ENCODE data around the gene SORL1.

- no peak for TF ChIP-seq EP300 (IDR thresholded peaks at IDR 0.05; ENCODE audit: borderline replicate concordance)
- TF ChIP-seq CEBPB (IDR thresholded peaks at IDR 0.05), result no peak
- no peak for TF ChIP-seq USF1 (IDR thresholded peaks at IDR 0.05)
- TF ChIP-seq TEAD4 (IDR thresholded peaks at IDR 0.05), result no peak
- TF ChIP-seq TCF12 (IDR thresholded peaks at IDR 0.05; ENCODE audit: low read depth), result no peak
- no peak for TF ChIP-seq MAX (IDR thresholded peaks at IDR 0.05)
- TF ChIP-seq TAF1 (IDR thresholded peaks at IDR 0.05; ENCODE audit: low read depth), result no peak
- TF ChIP-seq REST (IDR thresholded peaks at IDR 0.05; ENCODE audit: low read depth), result no peak
Observed at GRCh38 chr11:121552154-121552553, 100.0 kb downstream of the SORL1 start.
